ENCODE measurements around the gene CEP41.
"Not testable (repeated sequence)": the region's sequence is repeated elsewhere in the genome, so short reads cannot be mapped to it uniquely, and the experiment has no call there.

Gene CEP41

DNA sequence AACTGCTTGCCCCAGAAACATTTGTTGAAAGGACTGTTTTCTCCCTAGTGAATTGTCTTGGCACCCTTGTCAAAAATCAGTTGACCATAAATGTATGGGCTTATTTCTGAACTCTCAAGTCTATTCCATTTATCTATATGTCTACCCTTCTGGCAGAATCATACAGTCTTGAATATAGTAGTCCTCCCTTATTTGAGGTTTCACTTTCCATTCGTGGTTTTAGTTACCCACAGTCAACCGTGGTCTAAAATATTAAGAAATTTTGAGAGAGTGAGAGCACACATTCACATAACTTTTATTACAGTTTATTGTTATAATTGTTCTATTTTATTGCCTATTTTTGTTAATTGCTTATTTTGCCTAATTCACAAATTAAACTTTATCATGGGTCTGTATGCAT is 17.4 kb upstream of the CEP41 start:
- DNase-seq = no peak

- DNase-seq = no peak
These were observed 14.1 kb upstream of the CEP41 start for GRCh38 chr7:130454959-130455358.

DNA sequence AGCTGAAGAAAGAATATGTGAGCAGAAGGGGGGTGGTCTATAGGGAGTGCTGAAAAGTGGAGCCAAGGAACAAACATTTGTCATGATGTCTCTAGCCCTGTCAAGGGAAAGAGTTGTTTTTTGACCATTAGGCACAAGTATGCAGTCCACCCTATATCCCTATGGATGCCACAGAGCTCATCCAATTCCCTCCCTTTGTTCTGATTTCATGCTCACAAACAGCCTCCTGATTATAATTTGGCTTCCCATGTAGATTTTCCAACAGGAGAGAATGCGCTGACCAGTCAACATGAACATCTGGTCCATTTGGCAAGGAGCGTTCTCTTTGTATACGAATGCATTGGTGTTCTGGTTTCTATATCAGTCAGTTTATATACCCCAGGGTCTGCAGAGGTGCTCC is 12.1 kb upstream of the CEP41 start:
- DNase-seq = no peak

- not testable (repeated sequence) for DNase-seq
These were observed 10.5 kb upstream of the CEP41 start for GRCh38 chr7:130451344-130451743.

GRCh38 chr7:130446259-130446658 is 5.4 kb upstream of the CEP41 start:
- no peak for DNase-seq

DNA sequence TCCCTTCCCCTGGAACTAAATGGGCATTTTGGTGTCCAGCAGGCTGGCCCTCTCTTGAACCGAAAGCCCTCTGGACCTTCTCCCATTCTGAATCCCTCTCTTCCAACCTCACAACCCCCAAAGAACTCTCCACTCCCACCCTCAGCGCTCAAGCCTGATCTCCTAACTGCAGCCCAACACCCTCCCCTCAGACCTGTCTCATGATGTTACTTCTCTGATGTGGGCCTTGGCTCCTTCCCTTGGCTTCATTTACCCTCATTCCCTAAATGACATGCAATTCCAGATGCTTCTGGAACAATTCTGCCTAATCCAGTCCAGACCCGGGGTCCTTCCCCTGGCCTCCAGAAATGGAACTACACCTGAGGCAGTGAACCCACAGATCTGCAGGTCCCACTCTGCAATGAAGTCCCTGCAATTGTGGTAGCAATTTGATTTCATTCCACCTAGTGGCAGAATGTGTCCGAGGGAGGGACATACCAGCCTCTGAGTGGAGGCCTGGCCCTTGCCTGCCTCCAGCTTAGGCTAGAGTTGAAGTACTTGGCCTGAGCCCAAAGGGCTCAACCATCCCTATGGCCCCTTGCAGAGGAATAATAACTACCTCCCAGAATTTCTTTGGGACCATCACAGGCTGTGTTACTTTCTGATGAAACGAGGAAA is 4.1 kb upstream of the CEP41 start:
- no peak for DNase-seq

DNA sequence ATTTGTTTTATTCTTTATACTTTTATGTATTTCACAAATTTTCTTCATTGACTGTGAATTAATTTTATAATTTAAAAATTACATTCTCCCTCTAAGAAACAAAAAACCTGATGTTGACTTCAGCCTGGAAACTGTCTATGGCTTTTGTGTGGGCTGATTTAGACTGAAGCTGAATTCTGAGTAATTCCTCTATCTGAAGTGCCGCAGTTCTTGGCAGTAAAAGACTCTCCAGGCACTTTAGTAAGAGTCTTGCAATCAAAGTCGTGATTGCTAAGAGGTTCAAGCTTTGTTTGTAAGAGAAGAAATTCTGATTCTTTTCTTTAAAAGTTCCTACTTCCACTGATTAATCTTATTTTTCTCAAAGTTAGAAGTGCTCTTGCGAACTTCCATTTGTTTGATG is 3.4 kb upstream of the CEP41 start:
- no peak for DNase-seq

DNA sequence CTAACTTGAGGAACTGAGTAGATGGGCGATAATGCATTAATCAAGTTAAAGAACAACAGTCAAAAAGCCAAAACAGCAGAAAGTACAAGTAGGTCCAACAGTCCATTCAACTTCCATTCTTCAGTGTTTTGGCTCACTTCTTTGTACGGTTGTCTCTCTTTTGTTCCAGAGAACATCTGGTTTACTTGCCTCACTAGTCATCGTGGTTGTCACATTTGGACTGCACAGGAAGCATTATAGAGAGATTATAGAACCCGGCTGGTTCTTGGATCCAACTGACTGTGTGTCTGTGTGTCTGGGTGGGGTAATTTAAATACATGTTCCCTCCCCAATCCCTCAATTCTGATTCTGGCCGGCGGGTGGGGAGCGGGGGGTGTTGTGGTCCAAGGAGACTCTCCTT is 1.8 kb upstream of the CEP41 start:
- DNase-seq = no peak

GRCh38 chr7:130441408-130441869 is 623 bp upstream of the CEP41 start:
- peak; percentile 95 for DNase-seq

GRCh38 chr7:130436253-130436652 is 4.6 kb downstream of the CEP41 start:
- DNase-seq = no peak

- DNase-seq = no peak
These were observed 5.4 kb downstream of the CEP41 start for GRCh38 chr7:130435311-130435854.

DNA sequence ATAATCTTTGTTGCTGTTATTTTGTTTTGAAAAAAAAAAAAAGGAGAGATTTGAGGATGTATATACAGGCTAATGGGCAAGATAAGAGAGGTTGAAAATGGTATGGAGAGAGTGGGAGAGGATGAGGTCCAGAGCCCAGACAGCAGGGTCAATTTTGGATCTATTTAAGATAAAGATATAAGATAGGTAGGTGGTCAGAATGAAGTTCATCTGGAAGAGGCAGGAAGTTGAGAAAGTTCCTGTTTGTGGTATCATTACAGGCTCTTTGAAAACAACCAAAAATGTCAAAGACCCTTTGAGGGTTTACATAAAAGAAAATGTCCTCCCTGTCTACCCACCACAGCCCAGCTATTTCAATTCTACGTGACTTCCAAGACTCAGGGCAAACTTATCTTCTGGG is 7.5 kb downstream of the CEP41 start:
- DNase-seq = no peak

- no peak for DNase-seq
These were observed 7.9 kb downstream of the CEP41 start for GRCh38 chr7:130432886-130433285.

DNA sequence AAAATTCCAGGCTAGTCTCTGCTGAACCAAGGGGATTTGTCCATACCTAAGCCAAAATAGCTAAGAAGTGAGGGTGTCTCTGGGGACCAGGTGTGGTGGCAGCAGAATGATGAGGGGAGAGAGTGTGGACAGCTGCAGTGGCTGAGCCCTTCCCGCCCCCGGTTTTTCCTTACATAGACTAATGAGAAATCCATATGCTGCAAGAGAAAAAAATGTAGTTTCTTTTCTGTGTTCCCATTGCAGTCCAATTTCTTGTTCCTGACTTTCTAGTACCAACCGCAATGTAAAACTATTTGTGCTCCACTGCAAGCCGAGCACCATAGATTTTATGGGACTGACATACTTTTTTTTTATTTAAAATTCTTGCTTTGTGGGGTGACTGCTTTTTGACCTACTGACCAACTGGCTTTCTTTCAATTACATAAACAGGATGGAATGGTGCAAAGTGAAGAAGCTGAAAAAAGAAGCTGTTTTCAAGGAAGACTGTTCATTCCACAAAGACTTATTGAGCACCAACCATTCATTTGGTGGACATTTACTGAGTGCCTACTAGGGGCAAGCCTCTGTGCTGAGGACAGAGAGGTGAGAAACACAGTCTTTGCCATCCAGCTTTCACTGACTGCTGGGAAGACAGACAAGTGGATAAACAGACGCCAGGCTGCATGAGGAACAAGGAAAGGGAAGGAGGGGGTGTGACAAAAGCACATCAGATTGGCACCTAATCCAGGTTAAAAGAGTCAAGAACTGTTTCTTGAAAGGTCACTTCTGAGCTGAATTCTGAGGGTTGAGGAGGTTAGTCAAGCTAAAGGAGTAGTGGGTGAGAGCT is 9.8 kb downstream of the CEP41 start:
- DNase-seq = no peak

DNA sequence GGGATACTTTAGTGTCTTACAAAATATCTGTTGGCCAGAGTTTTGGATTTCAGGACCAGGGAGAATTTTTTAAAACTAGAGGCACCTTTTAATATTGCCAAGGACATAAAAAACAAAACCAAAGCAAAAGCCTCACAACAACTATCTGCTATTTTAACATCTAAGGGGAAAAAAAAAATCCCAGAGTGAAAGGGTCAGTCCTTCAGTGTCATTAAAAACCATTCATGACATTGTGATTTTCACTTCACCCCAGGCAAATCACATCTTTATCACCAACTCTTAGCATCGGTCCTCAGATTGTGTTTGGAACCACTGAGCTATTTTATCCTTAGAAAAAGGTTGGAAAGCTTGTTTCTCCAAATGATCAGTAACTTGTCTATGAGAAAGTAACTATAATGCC is 10.7 kb downstream of the CEP41 start:
- DNase-seq = no peak

DNA sequence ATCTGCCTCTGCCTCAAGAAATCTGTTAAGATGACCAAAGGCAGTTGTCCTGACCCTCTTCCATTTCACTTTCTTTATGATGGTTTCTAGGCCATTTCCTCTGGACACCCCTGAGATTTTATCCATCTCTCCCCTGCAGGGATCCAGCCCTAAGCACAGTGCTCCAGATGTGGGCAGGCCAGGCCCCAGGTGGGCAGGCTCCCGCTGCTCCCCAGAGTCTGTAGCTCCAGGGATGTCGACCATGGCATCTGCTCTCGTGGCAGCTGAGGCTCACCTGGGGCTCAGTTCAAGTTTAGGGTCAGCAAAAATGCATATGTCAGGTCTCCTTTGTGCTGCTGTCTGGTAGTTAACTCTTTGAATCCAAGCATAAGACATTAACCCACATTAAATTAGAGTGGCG is 11.8 kb downstream of the CEP41 start:
- DNase-seq = no peak

DNA sequence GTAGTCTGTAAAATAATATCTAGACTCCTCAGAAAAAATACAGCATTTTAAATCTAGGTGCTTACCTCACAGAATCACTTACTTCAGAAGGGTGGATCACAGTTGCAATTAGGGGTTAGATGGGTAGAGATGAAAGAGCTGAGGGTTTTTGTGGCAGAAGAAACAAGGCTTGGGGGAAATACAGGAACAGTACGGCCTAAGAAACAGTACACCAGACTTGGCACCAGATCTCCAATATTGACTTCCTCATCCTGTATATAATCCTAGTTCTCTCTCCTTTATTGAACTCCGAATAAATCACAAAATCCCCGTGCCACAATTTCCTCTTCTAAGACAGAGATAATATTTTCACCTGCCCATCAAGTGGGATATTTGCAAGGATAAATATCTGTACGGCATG is 14.3 kb downstream of the CEP41 start:
- DNase-seq = peak; percentile 35

DNA sequence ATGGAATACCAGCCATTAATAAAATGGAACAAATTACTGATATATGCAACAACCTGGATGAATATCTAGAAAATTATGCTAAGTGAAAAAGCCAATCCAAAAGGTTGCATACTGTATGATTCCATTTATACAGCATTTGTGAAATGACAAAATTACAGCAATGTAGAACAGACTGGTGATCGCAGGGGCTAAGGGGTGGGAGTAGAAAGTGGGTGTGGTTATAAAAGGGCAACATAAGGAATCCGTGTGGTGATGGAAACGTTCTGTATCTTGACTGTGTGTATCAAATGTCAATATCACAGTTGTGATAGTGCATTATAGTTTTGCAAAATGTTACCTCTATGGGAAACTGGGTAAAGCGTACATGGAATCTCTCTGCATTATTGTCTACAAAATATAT is 15.0 kb downstream of the CEP41 start:
- no peak for DNase-seq

GRCh38 chr7:130423501-130424037 is 17.2 kb downstream of the CEP41 start:
- DNase-seq = no peak

GRCh38 chr7:130421684-130422083 is 19.1 kb downstream of the CEP41 start:
- peak; percentile 80 for DNase-seq

DNA sequence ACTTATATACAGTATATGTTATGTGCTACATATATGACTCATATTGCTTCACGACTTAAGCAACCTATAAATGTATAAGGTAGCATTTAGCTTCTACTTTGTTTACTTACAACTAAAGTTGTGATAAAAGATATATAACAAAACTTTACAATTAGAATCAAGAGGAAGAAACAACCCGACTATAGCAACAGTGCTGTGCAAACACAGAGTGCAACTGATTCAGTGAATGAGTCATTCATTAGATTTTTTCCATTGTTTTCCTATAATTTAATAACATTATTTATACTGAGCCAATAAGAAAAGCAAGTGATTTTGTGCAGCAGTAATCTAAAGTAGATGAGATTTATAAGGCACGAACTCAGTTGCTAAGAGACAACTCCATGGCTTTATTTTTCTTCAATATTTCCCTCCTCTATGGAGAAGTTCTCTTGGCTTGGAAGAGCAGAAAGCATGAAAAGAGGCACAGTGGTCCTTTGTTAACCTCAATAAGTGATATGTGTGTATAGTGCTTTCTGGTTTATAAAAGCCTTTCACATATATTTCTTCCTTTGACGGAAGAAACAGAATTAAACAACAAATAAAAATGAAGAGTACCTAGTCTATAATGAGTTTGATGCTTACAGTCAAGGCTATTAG is 19.8 kb downstream of the CEP41 start:
- peak; percentile 36 for DNase-seq

GRCh38 chr7:130419658-130420057 is 21.2 kb downstream of the CEP41 start:
- no peak for DNase-seq

GRCh38 chr7:130418306-130418705 is 22.5 kb downstream of the CEP41 start:
- no peak for DNase-seq

Measured in NCI-H1436 treated with DMSO at 0.1 percent for 48 hours (cell line).